Heart left ventricle (tissue), 16 donors: ENCODE results near the gene CNOT3. TPM values are rescaled to one million over a fixed set of nuclear protein-coding genes. Genes with fewer than 3 reads are reported as not detected.
A peak's percentile ranks its signal among the peaks of the same experiment; 100 is the strongest.

Experiments
- ATAC-seq, 4 donors: fragments of 200-7000 bp; cut with Tn5 transposase; one replicate each; pipeline ENCODE4 v1.9.1; 2020 to 2022; ENCODE audit warnings: moderate library complexity in 4 of 4, mild to moderate bottlenecking in 3 of 4, moderate number of reproducible peaks in 1 of 4
- DNase-seq, 5 donors: peaks; one replicate each; pipeline ENCODE4 v3.0.0-alpha.2; 2020
- H3K27ac ChIP-seq, 12 donors: fragments of 200-600 bp; sonication (generic) in 4 of 12; one replicate each; pipeline versions ENCODE4 v1.5.0 to v1.8.0; 2016 to 2022; ENCODE audit warnings: mild to moderate bottlenecking in 2 of 12
- H3K27me3 ChIP-seq, 9 donors: fragments of 200-600 bp; sonication (generic) in 2 of 9; one replicate each; pipeline versions ENCODE4 v1.5.1 to v1.8.0; 2016 to 2022; ENCODE audit warnings: mild to moderate bottlenecking in 3 of 9
- H3K36me3 ChIP-seq, 9 donors: fragments of 200-600 bp; sonication (generic) in 2 of 9; one replicate each; pipeline versions ENCODE4 v1.5.0 to v1.8.0; 2018 to 2022; ENCODE audit warnings: mild to moderate bottlenecking in 2 of 9
- H3K4me1 ChIP-seq, 12 donors: fragments of 200-600 bp; sonication (generic) in 4 of 12; one replicate each; pipeline versions ENCODE4 v1.5.0 to v1.8.0; 2016 to 2022; ENCODE audit warnings: mild to moderate bottlenecking in 3 of 12
- H3K4me3 ChIP-seq, 12 donors: fragments of 200-600 bp; sonication (generic) in 4 of 12; one replicate each; pipeline versions ENCODE4 v1.5.0 to v1.8.0; 2017 to 2022; ENCODE audit warnings: mild to moderate bottlenecking in 9 of 12, moderate library complexity in 4 of 12
- H3K9me3 ChIP-seq, 12 donors: fragments of 200-600 bp; sonication (generic) in 4 of 12; one replicate each; pipeline versions ENCODE4 v1.5.0 to v1.8.0; 2016 to 2022; ENCODE audit warnings: mild to moderate bottlenecking in 1 of 12
- CTCF ChIP-seq, 12 donors: fragments of 200-600 bp; sonication (generic) in 4 of 12; IDR thresholded peaks; one replicate each; pipeline versions ENCODE4 v1.5.0 to v1.8.0; 2018 to 2022; ENCODE audit warnings: antibody characterized with exemption in 12 of 12, mild to moderate bottlenecking in 5 of 12
- POLR2A ChIP-seq, 2 donors: fragments of 450-650 bp; IDR thresholded peaks; one replicate each; pipeline ENCODE4 v1.6.1; 2017; ENCODE audit warnings: antibody characterized with exemption in 2 of 2, mild to moderate bottlenecking in 2 of 2, moderate library complexity in 2 of 2
- WGBS, 4 donors: extraction: QIAGEN DNeasy Blood & Tissue Kit in 2 of 4; methylation state at CpG; one replicate each; pipeline versions ENCODE4 v1.1.5 to v1.1.7; 2013 to 2018; 5-methylcytosine and 5-hydroxymethylcytosine counted together
- intact Hi-C, 10 donors: fragments of 100-400 bp; cut with DNase I; formaldehyde crosslinking; loops; one replicate each; pipeline versions ENCODE4 v1.11.1 to v1.14.2; 2022
- polyA plus RNA-seq, 2 donors: library from polyadenylated mRNA; stranded (reverse); fragments of 200-250 nt; gene quantifications; one replicate each; pipeline ENCODE4 v1.2.3, GENCODE V29; 2013
- total RNA-seq, 9 donors: library from RNA; depleted of rRNA in 2 of 9; stranded (reverse); fragments of >200 nt in 2 of 9; fragmentation: NEBNext Ultra II Directional in 3 of 9; extraction: Animal tissue kit (Norgen Biotek cat#: 25700) in 3 of 9; gene quantifications; one replicate each; pipeline versions ENCODE4 v1.1.0 to v1.2.4, GENCODE V29; 2016 to 2023
- donor health status: ischemic (EF 13 %, LVEDD 7.1; RV severe dilation, severe dysfunction).
- donor health status: healthy with polysubstance abuse.
- donor health status: DM: no; HTN: yes; CAD: no.
- donor health status: DM: no; HTN: no; CAD: no.
- donor health status: ischemic (EF 25% LVEDD 6.9; RV normal size, moderate dysfunction).
- donor health status: ischemic (EF 25% LVEDD 5.7; RV mildly dilated, moderate dysfunction).
- donor health status: healthy.
- donor health status: DM: yes; HTN: yes; CAD: no.
- donor health status: ischemic (EF 35%, LVEDD 5.7; RV mildly dilated, moderate dysfunction).
- donor health status: nonischemic (EF 11% LVEDD 7.7; RV severe dilation, severe dysfunction).
- donor health status: DM: yes; HTN: yes; CAD: no.
- donor health status: PGD.
- donor health status: ischemic (EF 29% LVEDD 5.4; RV normal size, mild dysfunction).
- donor health status: nonischemic (EF 23%, LVEDD 6.1; RV moderate dilation, normal function).

Gene CNOT3
- total and polyA plus RNA-seq, 11 donors = 12.6 to 28.2 (median 18.1) TPM

- 62 to 75% (median 71%) methylated on average over 2 of the region's 2 CpGs for WGBS, 4 donors
- DNase-seq = no peak
- intact Hi-C loops = no loop called here
- TF ChIP-seq POLR2A (IDR thresholded peaks at IDR 0.05) (no peak), CTCF (IDR thresholded peaks at IDR 0.05) (no peak)
- Histone ChIP-seq H3K27ac (no peak overlapping the region), H3K36me3 (peaks cover 0 to 31% (median 26%) of the 10 kb centered on the region in 9 donors), H3K4me3 (no peak overlapping the region), H3K4me1 (peaks cover 3 to 22% (median 16%) of the 10 kb centered on the region in 12 donors), H3K9me3 (no peaks in the 10 kb centered on the region), H3K27me3 (peaks cover 0 to 3% (median 0%) of the 10 kb centered on the region in 9 donors)
- ATAC-seq = no peak
Measured at GRCh38 chr19:54133957-54134590, 3.5 kb upstream of the CNOT3 start.

GRCh38 chr19:54136086-54136863 is 1.3 kb upstream of the CNOT3 start:
- WGBS, 4 donors = 4 to 9% (median 5%) methylated on average over 29 to 30 of the region's 30 CpGs
- DNase-seq (no peak), ATAC-seq (no peak)
- Histone ChIP-seq H3K27ac (peak overlapping the region in 11 of 12 donors; percentile 17 to 68 (median 47)), H3K36me3 (peaks cover 0 to 27% (median 14%) of the 10 kb centered on the region in 9 donors), H3K9me3 (no peaks in the 10 kb centered on the region), H3K4me3 (peak overlapping the region; percentile 0 to 98 (median 49)), H3K4me1 (peaks cover 5 to 44% (median 34%) of the 10 kb centered on the region in 12 donors), H3K27me3 (peaks cover 0 to 3% (median 0%) of the 10 kb centered on the region in 9 donors)
- intact Hi-C loops = loop anchor here in 1 of 10 donors (2.0 kb wide), 1 partner anchor 33 kb away; the partner anchor contains the start of gene NDUFA3
- TF ChIP-seq POLR2A (IDR thresholded peaks at IDR 0.05) (no peak), CTCF (IDR thresholded peaks at IDR 0.05) (no peak)

GRCh38 chr19:54136864-54137698 is 481 bp upstream of the CNOT3 start:
- peak overlapping the region; percentile 74 to 100 (median 96) for H3K4me3 ChIP-seq
- DNase-seq (peak; percentile 99 to 100 (median 100)), ATAC-seq (peak; percentile 91 to 95 (median 94))
- peaks cover 0 to 23% (median 8%) of the 10 kb centered on the region in 9 donors for H3K36me3 ChIP-seq
- 1% methylated on average over 41 to 46 of the region's 46 CpGs for WGBS, 4 donors
- intact Hi-C loops = loop anchor here in 1 of 10 donors (1.0 to 2.0 kb wide), 4 partner anchors 22 to 53 kb away; partner anchors contain the start of genes LENG1, NDUFA3, PRPF31 and TFPT
- H3K9me3 ChIP-seq = no peaks in the 10 kb centered on the region
- peak overlapping the region; percentile 31 to 100 (median 95) for H3K27ac ChIP-seq
- no peak for TF ChIP-seq CTCF (IDR thresholded peaks at IDR 0.05)
- TF ChIP-seq POLR2A (IDR thresholded peaks at IDR 0.05) = no peak
- peaks cover 5 to 48% (median 36%) of the 10 kb centered on the region in 12 donors for H3K4me1 ChIP-seq
- H3K27me3 ChIP-seq = peaks cover 0 to 3% (median 0%) of the 10 kb centered on the region in 9 donors
